Gastrocnemius medialis (tissue), 4 donors: Measurements from ENCODE around the gene RSU1. TPM values are rescaled to one million over a fixed set of nuclear protein-coding genes. Genes with fewer than 3 reads are reported as not detected.

Experiments used
- ATAC-seq, 2 donors: fragments of 150-250 bp; one replicate each; pipeline ENCODE4 v1.9.1; 2016
- DNase-seq, 2 donors: peaks; one replicate each; pipeline ENCODE4 v3.0.0-alpha.2; 2019
- H3K27ac ChIP-seq, 4 donors: fragments of 200-600 bp; sonication (generic); 1 replicate in 1 of 4; 2 replicates in 3 of 4; pipeline ENCODE4 v1.5.1; 2016 to 2018; ENCODE audit warnings: mild to moderate bottlenecking in 2 of 4, moderate library complexity in 1 of 4
- H3K27me3 ChIP-seq, 3 donors: fragments of 200-600 bp; sonication (generic) in 2 of 3; 1 replicate in 1 of 3; 2 replicates in 2 of 3; pipeline versions ENCODE4 v1.5.1 to v1.6.0; 2016 to 2019; ENCODE audit warnings: mild to moderate bottlenecking in 1 of 3, moderate library complexity in 1 of 3
- H3K36me3 ChIP-seq, 2 donors: fragments of 200-600 bp; sonication (generic) in 1 of 2; one replicate each; pipeline ENCODE4 v1.5.1; 2017 to 2018
- H3K4me1 ChIP-seq, 2 donors: fragments of 200-600 bp; sonication (generic) in 1 of 2; one replicate each; pipeline ENCODE4 v1.5.1; 2016 to 2017; ENCODE audit warnings: mild to moderate bottlenecking in 2 of 2
- H3K4me3 ChIP-seq, 4 donors: fragments of 200-600 bp; sonication (generic) in 3 of 4; 1 replicate in 1 of 4; 2 replicates in 3 of 4; pipeline ENCODE4 v1.5.1; 2016 to 2019; ENCODE audit warnings: mild to moderate bottlenecking in 2 of 4
- H3K9me3 ChIP-seq, 3 donors: fragments of 200-600 bp; sonication (generic) in 2 of 3; 1 replicate in 1 of 3; 2 replicates in 2 of 3; pipeline ENCODE4 v1.5.1; 2016 to 2019
- CTCF ChIP-seq, 5 experiments: fragments of 450-650 bp in 3 of 5; fragments of 200-600 bp in 2 of 5; sonication (generic) in 2 of 5; IDR thresholded peaks in 4 of 5; conservative IDR thresholded peaks in 1 of 5; 1 replicate in 4 of 5; 2 replicates in 1 of 5; pipeline ENCODE4 v1.5.1; 2016 to 2019; ENCODE audit warnings: antibody characterized with exemption in 5 of 5, mild to moderate bottlenecking in 3 of 5, moderate library complexity in 3 of 5
- POLR2A ChIP-seq, 2 donors: fragments of 450-650 bp; IDR thresholded peaks; one replicate each; pipeline ENCODE4 v1.6.1; 2017; ENCODE audit warnings: antibody characterized with exemption in 2 of 2, mild to moderate bottlenecking in 2 of 2, moderate library complexity in 2 of 2
- in situ Hi-C, 4 donors: fragments of 200-750 bp; cut with MboI; loops; one replicate each; pipeline versions ENCODE4 v1.15.0 to v1.8.0; 2017; ENCODE audit warnings: low sequenced_read_pairs in 4 of 4
- intact Hi-C: fragments of 100-400 bp; cut with DNase I; formaldehyde crosslinking; loops from one replicate; pipeline ENCODE4 v1.15.1; 2023; ENCODE audit warnings: low total_unique reads
- total RNA-seq, 4 donors: library from RNA; depleted of rRNA; stranded (reverse); fragments of >200 nt; gene quantifications; one replicate each; pipeline versions ENCODE4 v1.1.0 to v1.2.3, GENCODE V29; 2016

Gene RSU1
- total RNA-seq, 4 donors from 2014 or later = 24.2 to 32.8 (median 26.1) TPM

GRCh38 chr10:16592378-16592777, 224.8 kb downstream of the RSU1 start:
- intact Hi-C loops (no loop called here), in situ Hi-C loops (no loop called here)
- no peak overlapping the region for H3K4me3 ChIP-seq
- DNase-seq (no peak), ATAC-seq (no peak)
- no peak overlapping the region for H3K27ac ChIP-seq
- no peaks in the 10 kb centered on the region for H3K4me1 ChIP-seq
- peaks cover 0 to 16% of the 10 kb centered on the region in 2 donors for H3K36me3 ChIP-seq
- no peak for TF ChIP-seq POLR2A (IDR thresholded peaks at IDR 0.05)
- no peak for TF ChIP-seq CTCF (IDR thresholded peaks at IDR 0.05 in 4 of 5, conservative IDR thresholded peaks at IDR 0.05 in 1 of 5)
- H3K9me3 ChIP-seq = no peaks in the 10 kb centered on the region
- no peaks in the 10 kb centered on the region for H3K27me3 ChIP-seq

GRCh38 chr10:16586358-16587138, 230.7 kb downstream of the RSU1 start:
- intact Hi-C loops = no loop called here
- in situ Hi-C loops = no loop called here

GRCh38 chr10:16585103-16585502, 232.1 kb downstream of the RSU1 start:
- in situ Hi-C loops (no loop called here), intact Hi-C loops (no loop called here)
- no peak for ATAC-seq
- Histone ChIP-seq H3K27ac (no peak overlapping the region), H3K9me3 (no peaks in the 10 kb centered on the region), H3K27me3 (no peaks in the 10 kb centered on the region), H3K4me1 (peaks cover 0 to 3% of the 10 kb centered on the region in 2 donors), H3K36me3 (no peaks in the 10 kb centered on the region), H3K4me3 (no peak overlapping the region)
- TF ChIP-seq POLR2A (IDR thresholded peaks at IDR 0.05) = no peak
- TF ChIP-seq CTCF (IDR thresholded peaks at IDR 0.05 in 4 of 5, conservative IDR thresholded peaks at IDR 0.05 in 1 of 5) = no peak
- no peak for DNase-seq

More at GRCh38 chr10:16586358-16587138, 230.7 kb downstream of the RSU1 start:
- H3K9me3 ChIP-seq = no peaks in the 10 kb centered on the region
- no peaks in the 10 kb centered on the region for H3K27me3 ChIP-seq
- H3K4me3 ChIP-seq = no peak overlapping the region
- ATAC-seq (no peak), DNase-seq (no peak)
- H3K4me1 ChIP-seq = peaks cover 0 to 3% of the 10 kb centered on the region in 2 donors
- no peak for TF ChIP-seq CTCF (IDR thresholded peaks at IDR 0.05 in 4 of 5, conservative IDR thresholded peaks at IDR 0.05 in 1 of 5)
- no peak for TF ChIP-seq POLR2A (IDR thresholded peaks at IDR 0.05)
- no peaks in the 10 kb centered on the region for H3K36me3 ChIP-seq
- no peak overlapping the region for H3K27ac ChIP-seq

- Histone ChIP-seq H3K27ac (no peak overlapping the region), H3K4me1 (peaks cover 0 to 3% of the 10 kb centered on the region in 2 donors), H3K27me3 (no peaks in the 10 kb centered on the region), H3K36me3 (no peaks in the 10 kb centered on the region), H3K4me3 (peak overlapping the region; percentile 17 to 37 (median 26)), H3K9me3 (no peaks in the 10 kb centered on the region)
- DNase-seq (no peak), ATAC-seq (peak in 1 of 2 donors; percentile 47)
- TF ChIP-seq POLR2A (IDR thresholded peaks at IDR 0.05) (no peak), CTCF (IDR thresholded peaks at IDR 0.05 in 4 of 5, conservative IDR thresholded peaks at IDR 0.05 in 1 of 5) (no peak)
- intact Hi-C loops = no loop called here
- in situ Hi-C loops = no loop called here
Observed at GRCh38 chr10:16583382-16583781, 233.8 kb downstream of the RSU1 start.
